Karpas-422 (cell line): ENCODE results near the gene SLC7A10. TPM values are rescaled to one million over a fixed set of nuclear protein-coding genes. Genes with fewer than 3 reads are reported as not detected.

Experiments
- DNase-seq: peaks from one replicate; pipeline ENCODE4 v3.0.0-alpha.2; 2015
- H2AFZ ChIP-seq: fragments of 200-600 bp; sonication (generic); 2 replicates; pipeline ENCODE4 v1.6.1; 2014; ENCODE audit warnings: antibody characterized with exemption, low read length, mixed read lengths
- H3K27ac ChIP-seq: fragments of 200-600 bp; sonication (generic); 2 replicates; pipeline ENCODE4 v1.5.1; 2014; ENCODE audit warnings: mild to moderate bottlenecking, low read length, moderate library complexity
- H3K27me3 ChIP-seq: fragments of 200-600 bp; sonication (generic); 2 replicates; pipeline ENCODE4 v1.6.1; 2014; ENCODE audit warnings: low read length, mixed read lengths
- H3K36me3 ChIP-seq: fragments of 200-600 bp; sonication (generic); 2 replicates; pipeline ENCODE4 v1.6.1; 2014; ENCODE audit warnings: low read length, mixed read lengths; ENCODE audit not compliant: insufficient read depth
- H3K4me1 ChIP-seq: fragments of 200-600 bp; sonication (generic); 2 replicates; pipeline ENCODE4 v1.6.1; 2014; ENCODE audit warnings: mild to moderate bottlenecking, low read length, mixed read lengths
- H3K4me2 ChIP-seq: fragments of 200-600 bp; sonication (generic); 2 replicates; pipeline ENCODE4 v1.6.1; 2014; ENCODE audit warnings: low read length, low read depth, mild to moderate bottlenecking; ENCODE audit not compliant: poor library complexity, severe bottlenecking
- H3K4me3 ChIP-seq: fragments of 200-600 bp; sonication (generic); 2 replicates; pipeline ENCODE4 v1.5.1; 2014; ENCODE audit warnings: mild to moderate bottlenecking, antibody characterized with exemption, low read length, mixed read lengths
- H3K79me2 ChIP-seq: fragments of 200-600 bp; sonication (generic); 2 replicates; pipeline ENCODE4 v1.6.1; 2014; ENCODE audit warnings: mild to moderate bottlenecking, low read length, mixed read lengths
- H3K9ac ChIP-seq: fragments of 200-600 bp; sonication (generic); 2 replicates; pipeline ENCODE4 v1.6.0; 2014; ENCODE audit warnings: low read length
- H3K9me2 ChIP-seq: fragments of 200-600 bp; sonication (generic), shearing (Covaris generic); replicated peaks from 2 replicates; pipeline ENCODE4 v1.6.0; 2014; ENCODE audit warnings: mild to moderate bottlenecking, low read length, moderate library complexity; ENCODE audit not compliant: insufficient read depth
- H3K9me3 ChIP-seq: fragments of 300-700, 200-600 bp; sonication (generic); 2 replicates; pipeline ENCODE4 v1.6.1; 2014; ENCODE audit warnings: low read length, mixed read lengths
- H4K20me1 ChIP-seq: fragments of 200-600 bp; sonication (generic); 2 replicates; pipeline ENCODE4 v1.6.1; 2014; ENCODE audit warnings: mild to moderate bottlenecking, antibody characterized with exemption, low read length, low read depth; ENCODE audit not compliant: insufficient read depth
- total RNA-seq: library from RNA; depleted of rRNA; stranded (reverse); fragments of >200 nt; shearing (Covaris generic); gene quantifications from 2 replicates; pipeline ENCODE4 v1.2.3, GENCODE V29; 2014; ENCODE audit warnings: low replicate concordance

The SLC7A10 gene
- total RNA-seq, 1 experiment from 2014 or later = not detected

DNA sequence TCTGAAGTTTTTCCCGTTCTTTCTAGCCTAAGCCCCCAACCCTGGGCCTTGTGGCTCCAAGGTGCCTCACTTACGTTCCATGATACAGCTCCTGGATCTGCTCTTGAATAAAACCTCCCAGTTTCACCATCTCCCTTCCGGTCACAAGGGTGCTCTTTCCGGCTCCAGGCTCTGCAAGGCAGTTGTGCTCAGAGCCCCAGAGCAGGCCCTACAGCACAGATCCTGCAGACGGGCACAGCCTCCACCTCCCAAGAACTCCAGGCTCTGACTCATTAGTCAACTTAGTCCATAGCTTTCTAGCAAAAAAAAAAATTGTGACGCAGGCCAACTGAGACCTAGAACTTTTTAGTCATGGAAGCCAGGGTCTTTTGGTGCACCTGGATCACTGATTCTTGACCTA lies 33.9 kb upstream of the SLC7A10 start:
- Histone ChIP-seq H3K9ac (no peak overlapping the region), H2AFZ (no peak overlapping the region), H4K20me1 (no peaks in the 10 kb centered on the region), H3K9me2 (no peaks in the 10 kb centered on the region), H3K36me3 (no peaks in the 10 kb centered on the region), H3K4me3 (no peak overlapping the region), H3K9me3 (no peaks in the 10 kb centered on the region), H3K4me2 (no peak overlapping the region), H3K79me2 (no peaks in the 10 kb centered on the region), H3K4me1 (no peaks in the 10 kb centered on the region), H3K27me3 (no peaks in the 10 kb centered on the region), H3K27ac (no peak overlapping the region)
- no peak for DNase-seq

DNA sequence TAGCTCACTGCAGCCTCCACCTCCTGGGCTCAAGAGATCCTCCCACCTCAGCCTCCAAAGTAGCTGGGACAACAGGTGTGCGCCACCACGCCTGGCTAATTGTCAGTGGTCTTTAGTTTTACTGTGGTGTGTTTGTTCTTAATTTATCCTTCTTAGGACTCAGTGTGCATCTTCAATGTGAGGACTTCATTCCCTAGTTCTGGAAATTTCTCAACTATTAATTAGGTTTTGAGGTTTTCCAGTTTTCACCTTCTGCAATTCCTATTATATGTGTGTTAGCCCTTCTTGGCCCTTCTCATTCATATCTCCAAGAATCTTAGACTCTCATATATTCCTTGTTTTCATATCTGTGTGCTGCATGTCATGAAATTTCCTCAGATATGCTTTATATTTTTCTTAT lies 32.2 kb upstream of the SLC7A10 start:
- no peak overlapping the region for H3K9ac ChIP-seq
- no peaks in the 10 kb centered on the region for H3K9me3 ChIP-seq
- no peak overlapping the region for H3K27ac ChIP-seq
- no peaks in the 10 kb centered on the region for H4K20me1 ChIP-seq
- DNase-seq = no peak
- no peak overlapping the region for H2AFZ ChIP-seq
- H3K4me1 ChIP-seq = no peaks in the 10 kb centered on the region
- no peak overlapping the region for H3K4me2 ChIP-seq
- no peaks in the 10 kb centered on the region for H3K27me3 ChIP-seq
- no peak overlapping the region for H3K4me3 ChIP-seq
- H3K36me3 ChIP-seq = no peaks in the 10 kb centered on the region
- no peaks in the 10 kb centered on the region for H3K9me2 ChIP-seq
- H3K79me2 ChIP-seq = no peaks in the 10 kb centered on the region

DNA sequence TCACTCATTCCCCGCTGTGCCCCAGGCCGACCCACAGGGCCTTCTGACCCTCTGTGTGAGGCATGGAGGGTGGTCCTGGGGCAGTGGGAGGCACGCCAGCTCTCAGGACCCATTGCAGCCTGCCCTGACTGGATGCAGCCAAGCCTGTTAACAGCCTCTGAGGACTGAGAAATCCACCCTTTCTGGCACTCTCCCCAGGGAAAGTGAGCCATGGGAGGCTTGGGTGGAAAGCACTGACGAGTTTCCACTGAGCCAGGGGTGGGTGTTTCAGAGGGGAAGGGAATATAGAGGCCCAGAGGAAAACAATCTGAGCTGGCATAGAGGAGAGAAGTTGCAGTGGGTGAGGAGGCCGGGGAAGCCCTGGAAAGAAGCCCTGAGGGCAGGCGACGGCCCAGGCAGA lies 30.6 kb upstream of the SLC7A10 start:
- no peaks in the 10 kb centered on the region for H3K36me3 ChIP-seq
- no peak for DNase-seq

DNA sequence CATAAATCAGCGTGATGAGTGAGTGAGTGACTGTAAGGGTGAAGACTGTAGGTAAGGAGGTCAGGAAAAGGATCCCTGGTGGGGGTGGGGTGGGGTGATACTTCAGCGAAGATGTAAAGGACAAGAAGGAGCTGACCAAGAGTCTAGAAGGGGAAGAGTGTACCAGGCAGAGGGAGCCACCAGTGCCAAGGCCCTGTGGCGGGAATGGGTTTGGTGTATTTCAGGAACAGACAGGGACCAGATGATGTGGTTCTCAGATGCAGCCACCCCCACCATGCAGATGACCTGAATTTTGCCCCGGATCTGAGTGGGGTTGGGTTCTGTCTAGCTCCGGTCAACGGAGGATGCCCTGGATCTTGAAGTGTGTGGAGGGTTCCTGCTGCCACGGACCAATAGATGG lies 30.1 kb upstream of the SLC7A10 start:
- no peaks in the 10 kb centered on the region for H3K27me3 ChIP-seq
- no peaks in the 10 kb centered on the region for H3K79me2 ChIP-seq
- no peak for DNase-seq
- no peak overlapping the region for H3K9ac ChIP-seq
- H3K36me3 ChIP-seq = no peaks in the 10 kb centered on the region
- no peaks in the 10 kb centered on the region for H3K4me1 ChIP-seq
- no peak overlapping the region for H2AFZ ChIP-seq
- H3K4me3 ChIP-seq = no peak overlapping the region
- H3K4me2 ChIP-seq = no peak overlapping the region
- H3K9me2 ChIP-seq = no peaks in the 10 kb centered on the region
- no peaks in the 10 kb centered on the region for H4K20me1 ChIP-seq
- H3K27ac ChIP-seq = no peak overlapping the region
- no peaks in the 10 kb centered on the region for H3K9me3 ChIP-seq

More for the DNA sequence above, 30.6 kb upstream of the SLC7A10 start:
- Histone ChIP-seq H3K4me2 (no peak overlapping the region), H4K20me1 (no peaks in the 10 kb centered on the region), H3K27ac (no peak overlapping the region), H3K79me2 (no peaks in the 10 kb centered on the region), H3K27me3 (no peaks in the 10 kb centered on the region), H3K4me1 (no peaks in the 10 kb centered on the region), H3K9me2 (no peaks in the 10 kb centered on the region), H3K9me3 (no peaks in the 10 kb centered on the region), H2AFZ (no peak overlapping the region), H3K9ac (no peak overlapping the region), H3K4me3 (no peak overlapping the region)

DNA sequence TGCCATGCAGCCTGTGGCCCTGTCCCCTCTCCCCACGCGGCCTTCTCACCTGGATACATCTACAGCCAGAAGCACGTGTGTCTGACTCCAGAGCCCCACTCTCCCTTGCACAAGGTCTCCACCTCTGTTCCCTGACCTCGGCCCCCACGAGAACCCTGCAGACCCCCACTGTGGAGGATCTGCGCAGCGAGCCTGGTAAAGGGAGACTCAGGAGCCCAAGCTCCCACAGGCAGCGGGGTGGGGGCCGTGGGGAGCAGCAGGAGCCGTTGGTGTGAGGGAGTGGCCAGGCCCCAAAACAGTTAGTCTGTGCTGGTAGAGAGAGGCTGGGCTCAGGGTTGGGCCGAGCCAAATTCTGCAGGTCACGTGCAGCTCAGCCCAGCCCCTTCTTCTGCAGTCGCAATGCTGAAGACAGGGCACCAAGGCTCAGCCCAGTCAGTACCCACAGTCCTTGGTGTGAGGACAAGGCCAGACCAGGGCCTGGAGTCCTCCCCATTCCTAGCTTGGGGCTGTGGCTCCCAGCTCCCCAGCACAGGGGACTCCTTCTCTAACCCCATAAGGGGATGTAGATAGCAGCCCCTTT lies 28.7 kb upstream of the SLC7A10 start:
- no peak overlapping the region for H3K9ac ChIP-seq
- H2AFZ ChIP-seq = no peak overlapping the region

DNA sequence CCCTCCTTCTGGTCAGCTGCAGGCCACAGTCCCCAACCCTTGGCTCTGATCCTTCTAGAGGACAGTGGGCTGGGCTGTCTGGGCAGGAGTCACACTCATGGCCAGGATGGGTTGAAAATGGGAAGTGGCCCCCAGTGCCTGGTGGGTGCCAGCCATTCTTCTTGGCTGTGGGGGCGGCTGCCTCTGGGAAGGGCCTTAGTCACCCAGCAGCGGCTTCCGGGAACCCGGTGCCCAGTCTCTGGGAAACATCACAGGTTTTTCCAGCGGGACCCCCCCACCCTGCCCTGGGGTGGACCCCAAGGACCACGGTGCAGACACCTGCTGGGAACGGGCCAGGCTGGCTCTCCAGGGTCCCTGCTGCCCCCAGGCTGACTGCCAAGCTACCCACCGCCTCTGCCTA lies 27.3 kb upstream of the SLC7A10 start:
- H3K4me3 ChIP-seq = no peak overlapping the region
- no peaks in the 10 kb centered on the region for H3K36me3 ChIP-seq
- DNase-seq = no peak
- H3K27ac ChIP-seq = no peak overlapping the region
- no peak overlapping the region for H3K4me2 ChIP-seq
- H3K9me2 ChIP-seq = no peaks in the 10 kb centered on the region
- no peaks in the 10 kb centered on the region for H3K79me2 ChIP-seq
- H3K9me3 ChIP-seq = peaks cover 6% of the 10 kb centered on the region
- no peak overlapping the region for H3K9ac ChIP-seq
- no peaks in the 10 kb centered on the region for H3K27me3 ChIP-seq
- H3K4me1 ChIP-seq = no peaks in the 10 kb centered on the region
- H4K20me1 ChIP-seq = no peaks in the 10 kb centered on the region
- H2AFZ ChIP-seq = no peak overlapping the region

More for the DNA sequence above, 28.7 kb upstream of the SLC7A10 start:
- Histone ChIP-seq H3K4me1 (no peaks in the 10 kb centered on the region), H3K79me2 (no peaks in the 10 kb centered on the region), H3K4me2 (no peak overlapping the region), H3K9me2 (no peaks in the 10 kb centered on the region), H3K27ac (no peak overlapping the region), H3K9me3 (peaks cover 6% of the 10 kb centered on the region), H3K4me3 (no peak overlapping the region), H3K27me3 (no peaks in the 10 kb centered on the region), H4K20me1 (no peaks in the 10 kb centered on the region), H3K36me3 (no peaks in the 10 kb centered on the region)
- no peak for DNase-seq

DNA sequence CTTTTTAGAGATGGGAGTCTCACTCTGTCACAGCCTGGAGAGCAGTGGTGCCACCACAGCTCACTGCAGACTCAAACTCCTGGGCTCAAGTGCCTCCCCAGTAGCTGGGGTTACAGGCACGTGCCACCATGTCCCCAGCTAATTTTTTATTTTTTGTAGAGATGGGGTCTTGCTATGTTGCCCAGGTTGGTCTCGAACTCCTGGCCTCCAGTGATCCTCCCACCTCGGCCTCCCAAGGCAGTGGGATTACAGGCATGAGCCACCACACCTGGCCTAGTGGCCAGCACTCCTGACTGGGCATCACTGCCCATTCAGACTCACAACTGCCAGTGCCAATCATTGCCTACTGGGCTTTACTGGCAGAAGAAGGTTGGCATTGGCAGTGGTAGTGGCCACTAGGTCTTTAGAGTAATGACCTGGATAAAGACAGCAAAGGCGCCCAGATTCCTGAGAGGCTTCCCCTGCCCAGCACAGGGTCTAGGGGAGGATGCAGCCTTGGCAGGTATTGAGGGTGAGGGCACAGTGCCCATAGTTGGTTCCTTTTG lies 26.8 kb upstream of the SLC7A10 start:
- no peak overlapping the region for H3K27ac ChIP-seq
- H2AFZ ChIP-seq = no peak overlapping the region
- H3K9me2 ChIP-seq = no peaks in the 10 kb centered on the region
- H3K36me3 ChIP-seq = no peaks in the 10 kb centered on the region
- H3K4me3 ChIP-seq = no peak overlapping the region
- no peaks in the 10 kb centered on the region for H3K4me1 ChIP-seq
- peaks cover 6% of the 10 kb centered on the region for H3K9me3 ChIP-seq
- H3K9ac ChIP-seq = no peak overlapping the region
- no peaks in the 10 kb centered on the region for H3K27me3 ChIP-seq
- no peaks in the 10 kb centered on the region for H4K20me1 ChIP-seq
- no peaks in the 10 kb centered on the region for H3K79me2 ChIP-seq
- no peak for DNase-seq
- H3K4me2 ChIP-seq = no peak overlapping the region

DNA sequence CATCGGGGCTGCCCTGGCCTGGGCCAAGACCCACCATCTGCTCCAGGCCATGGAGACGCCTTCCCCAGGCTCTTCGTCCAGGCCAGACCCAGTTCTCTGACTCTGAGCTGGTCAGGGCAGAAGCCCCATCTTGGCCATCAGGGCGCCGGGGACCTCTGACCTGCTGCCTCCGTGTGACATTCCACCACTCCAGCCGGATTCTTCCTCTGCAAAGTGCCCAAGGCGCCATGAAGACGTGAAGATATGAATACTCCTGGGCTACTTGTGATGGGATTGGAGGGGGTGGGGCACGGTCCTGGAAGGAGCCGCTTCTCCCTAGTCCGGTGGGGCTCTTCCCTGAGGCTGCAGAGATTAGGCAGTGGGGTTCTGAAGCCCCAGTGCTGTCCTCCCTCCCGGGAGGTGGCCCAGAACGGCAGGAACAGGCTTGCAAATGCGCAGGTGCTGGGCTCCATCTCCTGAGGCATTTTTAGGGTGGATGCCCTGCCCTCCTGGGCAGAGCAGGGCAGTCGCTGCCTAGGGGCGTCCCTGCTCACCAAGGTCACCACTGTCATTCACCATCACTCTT lies 26.0 kb upstream of the SLC7A10 start:
- Histone ChIP-seq H3K4me1 (no peaks in the 10 kb centered on the region), H3K9me3 (peaks cover 6% of the 10 kb centered on the region), H3K4me2 (no peak overlapping the region), H3K4me3 (no peak overlapping the region), H3K9ac (no peak overlapping the region), H3K27me3 (no peaks in the 10 kb centered on the region), H2AFZ (no peak overlapping the region), H3K36me3 (no peaks in the 10 kb centered on the region), H4K20me1 (no peaks in the 10 kb centered on the region), H3K79me2 (no peaks in the 10 kb centered on the region), H3K9me2 (no peaks in the 10 kb centered on the region), H3K27ac (no peak overlapping the region)
- no peak for DNase-seq
